Tibial nerve (tissue), 3 donors: ENCODE measurements around the gene NCOR1.

Source experiments
- POLR2A ChIP-seq, 2 donors: fragments of 450-650 bp; IDR thresholded peaks; one replicate each; pipeline ENCODE4 v1.6.1; 2017; ENCODE audit warnings: antibody characterized with exemption in 2 of 2, mild to moderate bottlenecking in 2 of 2, moderate library complexity in 2 of 2
- TF ChIP-seq, protein P1 (sequence below), 5 experiments: fragments of 200-600 bp in 3 of 5; fragments of 450-650 bp in 2 of 5; sonication (generic) in 3 of 5; IDR thresholded peaks; one replicate each; pipeline ENCODE4 v1.5.1; 2016 to 2019; ENCODE audit warnings: antibody characterized with exemption in 5 of 5, mild to moderate bottlenecking in 3 of 5, moderate library complexity in 2 of 5

DNA sequence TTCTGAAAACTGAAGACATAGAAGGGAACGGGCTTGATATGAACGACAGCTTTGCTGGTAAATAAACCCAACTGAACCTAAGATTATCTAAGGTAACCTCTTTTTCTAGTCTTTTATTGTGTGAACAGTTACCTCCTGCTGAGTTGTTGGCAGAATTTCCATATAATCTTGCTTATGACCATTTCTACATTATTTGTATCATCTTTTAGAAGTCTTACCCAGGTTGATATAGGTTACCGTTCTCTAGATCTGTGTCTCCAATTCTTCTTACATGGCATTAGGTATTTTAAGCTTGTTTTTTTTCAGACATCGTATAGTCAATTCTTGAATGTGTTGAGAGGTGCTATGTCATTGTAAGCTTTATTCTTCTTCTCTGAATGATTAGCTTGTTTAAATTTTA, 191.5 kb downstream of the NCOR1 start:
- TF ChIP-seq, protein P1, sequence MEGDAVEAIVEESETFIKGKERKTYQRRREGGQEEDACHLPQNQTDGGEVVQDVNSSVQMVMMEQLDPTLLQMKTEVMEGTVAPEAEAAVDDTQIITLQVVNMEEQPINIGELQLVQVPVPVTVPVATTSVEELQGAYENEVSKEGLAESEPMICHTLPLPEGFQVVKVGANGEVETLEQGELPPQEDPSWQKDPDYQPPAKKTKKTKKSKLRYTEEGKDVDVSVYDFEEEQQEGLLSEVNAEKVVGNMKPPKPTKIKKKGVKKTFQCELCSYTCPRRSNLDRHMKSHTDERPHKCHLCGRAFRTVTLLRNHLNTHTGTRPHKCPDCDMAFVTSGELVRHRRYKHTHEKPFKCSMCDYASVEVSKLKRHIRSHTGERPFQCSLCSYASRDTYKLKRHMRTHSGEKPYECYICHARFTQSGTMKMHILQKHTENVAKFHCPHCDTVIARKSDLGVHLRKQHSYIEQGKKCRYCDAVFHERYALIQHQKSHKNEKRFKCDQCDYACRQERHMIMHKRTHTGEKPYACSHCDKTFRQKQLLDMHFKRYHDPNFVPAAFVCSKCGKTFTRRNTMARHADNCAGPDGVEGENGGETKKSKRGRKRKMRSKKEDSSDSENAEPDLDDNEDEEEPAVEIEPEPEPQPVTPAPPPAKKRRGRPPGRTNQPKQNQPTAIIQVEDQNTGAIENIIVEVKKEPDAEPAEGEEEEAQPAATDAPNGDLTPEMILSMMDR (IDR thresholded peaks at IDR 0.05) = no peak
- TF ChIP-seq POLR2A (IDR thresholded peaks at IDR 0.05) = no peak
